Measurements from ENCODE around the gene CRYBG2. TPM values are rescaled to one million over a fixed set of nuclear protein-coding genes. Genes with fewer than 3 reads are reported as not detected.

The CRYBG2 gene
- total and polyA plus RNA-seq, 10 of the 15 experiments (the other 5 are each of a cell fraction or from before 2014, with no cell fraction given) = 0.03 to 1.2 (median 0.11) TPM; not detected in 4

DNA sequence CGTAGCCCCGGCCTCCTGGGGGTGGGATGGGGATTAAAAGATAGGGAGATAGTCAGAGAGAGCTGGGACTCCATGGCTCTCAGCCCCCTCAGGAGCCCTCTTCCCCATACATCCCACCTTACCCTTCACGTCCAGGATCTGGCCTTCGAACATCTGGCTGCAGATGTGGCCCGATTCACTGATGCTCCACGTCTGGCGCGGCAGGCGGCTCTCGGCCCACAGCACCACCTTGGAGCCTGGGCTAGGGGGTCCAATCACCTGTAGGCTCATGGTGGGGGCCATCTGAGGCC is 31.9 kb downstream of the CRYBG2 start:
- no peak overlapping the region; the same call in 1 of the 2 replicates for H3K9ac ChIP-seq (ENCODE audit: control insufficient read depth, insufficient read depth, low read length)
- H2AFZ ChIP-seq (ENCODE audit: control insufficient read depth, low read depth, low read length) = no peak overlapping the region
- H3K4me2 ChIP-seq (ENCODE audit: control insufficient read depth, insufficient read depth) = no peak overlapping the region
- DNase-seq (ENCODE audit: low read depth, low spot score) (no peak), ATAC-seq (no peak), FAIRE-seq (no peak)
- BruUV-seq (replicated peaks) = no TSS peak
- ChIA-PET SMC1A (ENCODE audit: uncharacterized antibody, unreplicated experiment) (interaction anchor here (0.7 to 14.9 kb wide), 15 partner anchors 10 to 152 kb away, joined by 3 to 474 read pairs (median 6); partner anchors contain the start of genes C1orf232, CEP85, SH3BGRL3 and UBXN11), POLR2A (interaction anchor here (10.6 kb wide), 1 partner anchor 35 kb away, joined by 253 read pairs; no protein-coding TSS in a partner anchor), CTCF (interaction anchor here (0.6 to 11.6 kb wide), 33 partner anchors 10 to 218 kb away, joined by 3 to 879 read pairs (median 5); partner anchors contain the start of genes CEP85, SH3BGRL3, UBXN11 and ZNF593), RAD21 (ENCODE audit: unreplicated experiment) (interaction anchor here (0.6 to 10.4 kb wide), 14 partner anchors 13 to 177 kb away, joined by 3 to 477 read pairs (median 6); partner anchors contain the start of genes CEP85, SH3BGRL3, UBXN11 and ZNF593)
- no peak overlapping the region for H3K4me3 ChIP-seq
- H3K9me3 ChIP-seq (replicated peaks; ENCODE audit: control insufficient read depth, insufficient read depth, low read length) = no peaks in the 10 kb centered on the region
- peaks cover 0 to 3% of the 10 kb centered on the region in 2 experiments; a peak in 1 of 4 replicates for H3K36me3 ChIP-seq (ENCODE audit: control insufficient read depth in 2 of 2, insufficient read depth in 2 of 2, low read length in 1 of 2)
- H3K27me3 ChIP-seq (replicated peaks in 1 of 2; ENCODE audit: control insufficient read depth in 2 of 2, insufficient read depth in 2 of 2, low read length in 1 of 2) = no peaks in the 10 kb centered on the region
- intact Hi-C loops (cut with micrococcal nuclease; ENCODE audit: unreplicated experiment) = loop anchor here (5.0 kb wide), 1 partner anchor 155 kb away; the partner anchor contains the start of genes C1orf232 and ZNF593
- no peak overlapping the region for H3K27ac ChIP-seq (ENCODE audit: control insufficient read depth, insufficient read depth)
- H3K79me2 ChIP-seq (ENCODE audit: control insufficient read depth, insufficient read depth, low read length) = peaks cover 23% of the 10 kb centered on the region
- in situ Hi-C loops (cut with MboI) = loop anchor here (5.0 kb wide), 2 partner anchors 35 to 150 kb away; partner anchors contain the start of gene ZNF593OS
- peaks cover 21% of the 10 kb centered on the region for H3K4me1 ChIP-seq (ENCODE audit: control insufficient read depth, insufficient read depth, low read length)
- WGBS (ENCODE audit: insufficient coverage, insufficient replicate concordance, low lambda C conversion rate, missing lambda C conversion rate) = 56% methylated on average over 10 of the region's 10 CpGs
- no peaks in the 10 kb centered on the region for H4K20me1 ChIP-seq (ENCODE audit: control insufficient read depth, insufficient read depth)
- no peak for TF ChIP-seq TARDBP (IDR thresholded peaks at IDR 0.05; ENCODE audit: borderline replicate concordance)
- TF ChIP-seq SMARCA5 (IDR thresholded peaks at IDR 0.05) = no peak
- TF ChIP-seq, protein P1, sequence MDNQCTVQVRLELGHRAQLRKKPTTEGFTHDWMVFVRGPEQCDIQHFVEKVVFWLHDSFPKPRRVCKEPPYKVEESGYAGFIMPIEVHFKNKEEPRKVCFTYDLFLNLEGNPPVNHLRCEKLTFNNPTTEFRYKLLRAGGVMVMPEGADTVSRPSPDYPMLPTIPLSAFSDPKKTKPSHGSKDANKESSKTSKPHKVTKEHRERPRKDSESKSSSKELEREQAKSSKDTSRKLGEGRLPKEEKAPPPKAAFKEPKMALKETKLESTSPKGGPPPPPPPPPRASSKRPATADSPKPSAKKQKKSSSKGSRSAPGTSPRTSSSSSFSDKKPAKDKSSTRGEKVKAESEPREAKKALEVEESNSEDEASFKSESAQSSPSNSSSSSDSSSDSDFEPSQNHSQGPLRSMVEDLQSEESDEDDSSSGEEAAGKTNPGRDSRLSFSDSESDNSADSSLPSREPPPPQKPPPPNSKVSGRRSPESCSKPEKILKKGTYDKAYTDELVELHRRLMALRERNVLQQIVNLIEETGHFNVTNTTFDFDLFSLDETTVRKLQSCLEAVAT (IDR thresholded peaks at IDR 0.05) = no peak
- TF ChIP-seq PBX3 (IDR thresholded peaks at IDR 0.05; ENCODE audit: insufficient replicate concordance, low read depth, low read length) = no peak
- TF ChIP-seq MXI1 (IDR thresholded peaks at IDR 0.05; ENCODE audit: low read depth, low read length) = no peak
- no peak for TF ChIP-seq YBX1 (IDR thresholded peaks at IDR 0.05)
- TF ChIP-seq ZBTB33 (IDR thresholded peaks at IDR 0.05) = no peak
- TF ChIP-seq JUND (IDR thresholded peaks at IDR 0.05; ENCODE audit: low read depth, low read length) = no peak
- TF ChIP-seq MYB (IDR thresholded peaks at IDR 0.05; ENCODE audit: borderline replicate concordance, low read depth, low read length) = no peak
- no peak for TF ChIP-seq RELA (IDR thresholded peaks at IDR 0.05; ENCODE audit: borderline replicate concordance, partially characterized antibody)
- TF ChIP-seq TCF7 (IDR thresholded peaks at IDR 0.05; ENCODE audit: borderline replicate concordance) = no peak
- TF ChIP-seq, protein P2, sequence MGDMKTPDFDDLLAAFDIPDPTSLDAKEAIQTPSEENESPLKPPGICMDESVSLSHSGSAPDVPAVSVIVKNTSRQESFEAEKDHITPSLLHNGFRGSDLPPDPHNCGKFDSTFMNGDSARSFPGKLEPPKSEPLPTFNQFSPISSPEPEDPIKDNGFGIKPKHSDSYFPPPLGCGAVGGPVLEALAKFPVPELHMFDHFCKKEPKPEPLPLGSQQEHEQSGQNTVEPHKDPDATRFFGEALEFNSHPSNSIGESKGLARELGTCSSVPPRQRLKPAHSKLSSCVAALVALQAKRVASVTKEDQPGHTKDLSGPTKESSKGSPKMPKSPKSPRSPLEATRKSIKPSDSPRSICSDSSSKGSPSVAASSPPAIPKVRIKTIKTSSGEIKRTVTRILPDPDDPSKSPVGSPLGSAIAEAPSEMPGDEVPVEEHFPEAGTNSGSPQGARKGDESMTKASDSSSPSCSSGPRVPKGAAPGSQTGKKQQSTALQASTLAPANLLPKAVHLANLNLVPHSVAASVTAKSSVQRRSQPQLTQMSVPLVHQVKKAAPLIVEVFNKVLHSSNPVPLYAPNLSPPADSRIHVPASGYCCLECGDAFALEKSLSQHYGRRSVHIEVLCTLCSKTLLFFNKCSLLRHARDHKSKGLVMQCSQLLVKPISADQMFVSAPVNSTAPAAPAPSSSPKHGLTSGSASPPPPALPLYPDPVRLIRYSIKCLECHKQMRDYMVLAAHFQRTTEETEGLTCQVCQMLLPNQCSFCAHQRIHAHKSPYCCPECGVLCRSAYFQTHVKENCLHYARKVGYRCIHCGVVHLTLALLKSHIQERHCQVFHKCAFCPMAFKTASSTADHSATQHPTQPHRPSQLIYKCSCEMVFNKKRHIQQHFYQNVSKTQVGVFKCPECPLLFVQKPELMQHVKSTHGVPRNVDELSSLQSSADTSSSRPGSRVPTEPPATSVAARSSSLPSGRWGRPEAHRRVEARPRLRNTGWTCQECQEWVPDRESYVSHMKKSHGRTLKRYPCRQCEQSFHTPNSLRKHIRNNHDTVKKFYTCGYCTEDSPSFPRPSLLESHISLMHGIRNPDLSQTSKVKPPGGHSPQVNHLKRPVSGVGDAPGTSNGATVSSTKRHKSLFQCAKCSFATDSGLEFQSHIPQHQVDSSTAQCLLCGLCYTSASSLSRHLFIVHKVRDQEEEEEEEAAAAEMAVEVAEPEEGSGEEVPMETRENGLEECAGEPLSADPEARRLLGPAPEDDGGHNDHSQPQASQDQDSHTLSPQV (IDR thresholded peaks at IDR 0.05) = no peak
- no peak for TF ChIP-seq HDAC6 (IDR thresholded peaks at IDR 0.05; ENCODE audit: unreplicated experiment)
- TF ChIP-seq PAX8 (IDR thresholded peaks at IDR 0.05) = no peak
- TF ChIP-seq HCFC1 (IDR thresholded peaks at IDR 0.05; ENCODE audit: low read length) = no peak

Data from GM12878 (cell line).